Measurements from ENCODE around the gene BANF2. TPM values are rescaled to one million over a fixed set of nuclear protein-coding genes. Genes with fewer than 3 reads are reported as not detected.
"Not testable (repeated sequence)": the region's sequence is repeated elsewhere in the genome, so short reads cannot be mapped to it uniquely, and the experiment has no call there.

BANF2 gene
- total RNA-seq, 1 donor from 2014 or later = not detected

GRCh38 chr20:17767624-17768023, 67.9 kb downstream of the BANF2 start:
- no peak for DNase-seq

GRCh38 chr20:17768271-17768670, 68.5 kb downstream of the BANF2 start:
- DNase-seq = no peak

GRCh38 chr20:17769716-17770115, 70.0 kb downstream of the BANF2 start:
- DNase-seq = not testable (repeated sequence)

DNA sequence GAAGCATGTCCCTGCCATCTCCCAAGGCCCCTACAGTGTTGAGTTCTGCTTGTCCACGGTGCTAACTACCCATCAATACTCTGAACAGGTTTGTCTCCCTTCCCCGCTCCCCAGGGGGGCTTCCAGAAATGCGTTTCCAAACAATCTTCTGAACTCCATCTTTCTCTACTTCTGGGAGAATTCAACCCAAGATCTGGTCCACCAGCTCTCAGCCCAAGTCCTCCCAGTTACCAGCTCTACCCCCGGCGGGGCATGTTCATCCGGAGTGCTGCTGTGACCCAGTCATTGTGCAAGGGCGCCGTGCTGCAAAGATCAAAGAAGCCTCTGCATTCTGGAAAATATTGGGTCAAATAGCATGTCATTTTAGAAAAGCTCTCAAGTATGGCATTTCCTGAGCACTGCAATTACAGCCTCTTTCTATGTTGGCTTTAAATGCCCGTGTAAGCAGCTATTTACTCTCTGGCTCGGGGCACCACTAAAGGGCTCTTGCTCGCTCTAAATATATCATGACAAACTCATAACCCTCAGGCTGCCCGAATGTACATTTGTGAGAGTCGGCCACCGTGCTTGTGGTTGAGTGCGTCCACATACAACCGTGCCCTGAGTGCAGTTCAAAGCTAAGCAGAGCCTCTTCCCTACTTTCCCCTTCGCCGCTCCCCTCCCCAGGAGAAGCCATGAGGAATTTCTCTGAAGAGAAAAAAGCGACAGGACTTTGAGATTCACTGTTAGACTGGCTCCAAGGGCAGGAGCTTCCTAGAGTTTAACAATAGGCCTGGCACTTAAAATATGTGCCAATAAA, 71.6 kb downstream of the BANF2 start:
- no peak for DNase-seq

DNA sequence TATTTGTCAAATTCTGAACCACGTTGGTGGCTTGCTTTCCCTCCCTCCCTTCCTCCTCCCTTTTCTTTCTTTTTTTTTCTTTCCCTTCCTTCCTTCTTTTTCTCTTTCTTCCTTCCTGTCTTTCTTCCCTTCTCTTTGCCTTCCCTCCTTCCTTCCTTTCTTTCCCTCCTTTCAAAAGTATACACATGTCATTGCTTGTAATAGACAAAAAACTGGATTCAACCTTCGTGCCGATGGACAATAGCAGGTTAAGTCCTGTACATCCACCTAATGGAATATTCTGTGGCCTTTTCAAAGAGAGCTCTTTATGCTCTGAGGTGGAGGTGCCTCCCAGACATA, 72.2 kb downstream of the BANF2 start:
- no peak for DNase-seq

- no peak for DNase-seq
These were observed 73.9 kb downstream of the BANF2 start for GRCh38 chr20:17773619-17774018.

DNA sequence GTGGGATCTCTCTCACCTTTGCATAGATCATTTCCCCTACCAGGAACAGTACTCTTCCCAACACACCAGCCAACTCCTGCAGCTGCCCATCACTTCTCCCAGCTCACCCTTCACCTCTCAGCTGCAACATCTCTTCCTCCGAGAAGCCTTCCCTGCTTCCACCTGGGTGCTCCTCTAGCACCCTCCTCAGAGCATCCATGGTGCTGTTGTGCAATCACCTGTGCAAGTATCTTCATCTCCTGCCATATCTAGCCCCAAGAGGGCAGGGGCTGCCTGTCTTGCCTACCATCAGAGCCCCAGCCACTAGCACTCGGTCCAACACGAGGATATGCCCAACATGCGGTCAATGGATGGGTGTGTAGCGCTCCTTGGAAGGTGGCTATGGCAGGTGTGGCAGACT, 75.8 kb downstream of the BANF2 start:
- no peak for DNase-seq

DNA sequence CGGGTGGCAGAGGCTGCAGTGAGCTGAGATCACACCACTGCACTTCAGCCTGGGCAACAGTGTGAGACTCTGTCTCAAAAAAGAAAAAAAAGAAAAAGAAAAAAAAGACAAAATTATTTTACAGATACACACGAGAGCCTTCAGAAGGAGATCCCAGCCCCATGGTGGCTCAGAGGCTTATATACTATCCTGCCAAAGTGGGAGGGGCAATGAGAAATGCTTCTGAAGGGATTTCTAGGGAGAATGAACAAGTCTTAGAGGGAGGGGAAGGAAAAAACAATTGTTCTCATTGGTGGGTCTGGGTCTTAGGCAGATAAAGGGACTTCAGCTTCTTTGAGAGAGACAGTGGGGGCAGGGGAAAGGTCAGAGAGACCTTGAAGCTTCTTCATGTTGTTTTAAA, 76.8 kb downstream of the BANF2 start:
- no peak for DNase-seq

- not testable (repeated sequence) for DNase-seq
These were observed 79.2 kb downstream of the BANF2 start for GRCh38 chr20:17779011-17779410.

- no peak for DNase-seq
These were observed 83.0 kb downstream of the BANF2 start for GRCh38 chr20:17782768-17783167.

- no peak for DNase-seq
These were observed 83.9 kb downstream of the BANF2 start for GRCh38 chr20:17783671-17784070.

- DNase-seq = no peak
These were observed 85.2 kb downstream of the BANF2 start for GRCh38 chr20:17785007-17785406.

Other genes starting within 250 kb of the BANF2 start
- 1.3 TPM for gene BFSP1, start 168.6 kb upstream of the BANF2 start, total RNA-seq
- 140 TPM for gene DSTN, start 129.9 kb upstream of the BANF2 start, total RNA-seq
- gene RRBP1, start 17.7 kb upstream of the BANF2 start, total RNA-seq = 118 TPM

Measured in skin of body (tissue), 2 donors.